ENCODE data around the gene SULT4A1. TPM values are rescaled to one million over a fixed set of nuclear protein-coding genes. Genes with fewer than 3 reads are reported as not detected.

The SULT4A1 gene
- total RNA-seq, 1 donor from 2014 or later = not detected

DNA sequence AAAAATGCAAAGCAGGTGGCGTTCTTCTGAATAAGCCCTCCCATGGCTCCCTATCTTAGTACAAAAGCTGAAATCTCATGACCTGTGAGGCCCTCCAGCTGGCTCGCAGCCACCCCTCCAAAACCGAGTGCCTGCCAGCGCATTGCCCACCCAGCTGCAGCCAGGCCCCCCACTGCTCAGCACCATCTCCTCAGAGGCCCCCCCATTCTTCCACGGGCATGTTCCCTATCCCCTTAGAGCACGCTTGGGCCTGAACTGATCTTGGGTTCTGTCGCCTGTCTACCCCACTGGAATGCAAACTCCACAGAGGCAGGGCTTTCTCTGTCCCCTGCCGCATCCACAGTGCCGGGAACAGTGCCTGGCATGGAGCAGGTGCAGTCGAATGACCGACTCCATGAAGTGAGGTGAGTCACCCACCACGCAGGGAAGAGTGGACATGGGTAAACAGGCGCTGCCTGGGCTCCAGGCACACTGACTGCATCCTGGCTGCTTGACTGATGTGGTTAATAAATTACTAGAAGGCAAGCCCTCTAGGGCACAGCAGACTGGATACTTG lies 38.9 kb downstream of the SULT4A1 start:
- Mint-ChIP-seq H3K4me3 (no peak overlapping the region), H3K4me1 (ENCODE audit: low read depth) (no peaks in the 10 kb centered on the region), H3K27me3 (ENCODE audit: insufficient read depth) (no peaks in the 10 kb centered on the region), H3K9me3 (no peaks in the 10 kb centered on the region), H3K36me3 (ENCODE audit: low read depth) (no peaks in the 10 kb centered on the region), H3K27ac (no peak overlapping the region)
- no peak for DNase-seq (ENCODE audit: low spot score)
- intact Hi-C loops (cut with micrococcal nuclease) = no loop called here

- no peak overlapping the region for H3K27ac Mint-ChIP-seq
- no peaks in the 10 kb centered on the region for H3K36me3 Mint-ChIP-seq (ENCODE audit: low read depth)
- no peak for DNase-seq (ENCODE audit: low spot score)
- no peak overlapping the region for H3K4me3 Mint-ChIP-seq
- H3K9me3 Mint-ChIP-seq = no peaks in the 10 kb centered on the region
- H3K27me3 Mint-ChIP-seq (ENCODE audit: insufficient read depth) = no peaks in the 10 kb centered on the region
- H3K4me1 Mint-ChIP-seq (ENCODE audit: low read depth) = no peaks in the 10 kb centered on the region
- intact Hi-C loops (cut with micrococcal nuclease) = no loop called here
These were observed 40.5 kb downstream of the SULT4A1 start for GRCh38 chr22:43821606-43822425.

DNA sequence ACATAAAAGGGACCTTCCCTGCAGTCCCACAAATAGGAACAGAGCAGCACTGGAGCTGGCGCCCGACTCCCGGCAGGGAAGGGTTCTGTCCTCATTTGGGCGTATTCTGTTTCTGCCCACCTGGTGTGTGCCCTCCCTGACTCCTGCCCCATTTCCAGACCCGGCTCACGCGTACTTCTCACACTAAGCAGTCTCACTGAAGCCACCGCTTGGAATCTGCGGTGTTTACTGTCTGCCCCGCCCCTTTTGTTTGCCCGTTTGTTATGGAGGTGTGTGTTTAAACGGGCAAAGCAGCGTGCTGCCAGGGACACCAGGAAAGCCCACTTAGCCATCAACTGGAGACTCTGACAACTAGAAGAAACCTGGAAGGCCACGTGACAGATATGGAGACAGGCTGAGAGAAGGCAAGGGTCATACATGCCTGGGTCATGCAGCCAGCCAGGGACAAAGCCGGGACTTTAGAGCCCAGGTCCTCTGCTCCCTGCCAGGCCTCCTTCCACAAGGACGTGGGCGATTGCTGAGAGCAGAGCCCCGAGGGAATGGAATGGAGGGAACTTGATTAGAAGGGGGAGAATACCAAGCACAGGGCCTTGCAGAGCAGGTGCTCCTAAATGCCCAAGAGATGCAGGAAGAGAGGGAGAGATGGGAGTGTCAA lies 41.5 kb downstream of the SULT4A1 start:
- H3K27ac Mint-ChIP-seq = no peak overlapping the region
- DNase-seq (ENCODE audit: low spot score) = no peak
- no peaks in the 10 kb centered on the region for H3K4me1 Mint-ChIP-seq (ENCODE audit: low read depth)
- intact Hi-C loops (cut with micrococcal nuclease) = no loop called here
- H3K36me3 Mint-ChIP-seq (ENCODE audit: low read depth) = no peaks in the 10 kb centered on the region
- H3K4me3 Mint-ChIP-seq = no peak overlapping the region
- H3K27me3 Mint-ChIP-seq (ENCODE audit: insufficient read depth) = no peaks in the 10 kb centered on the region
- H3K9me3 Mint-ChIP-seq = no peaks in the 10 kb centered on the region

GRCh38 chr22:43819931-43820640 lies 42.2 kb downstream of the SULT4A1 start:
- Mint-ChIP-seq H3K27ac (no peak overlapping the region), H3K27me3 (ENCODE audit: insufficient read depth) (no peaks in the 10 kb centered on the region), H3K9me3 (no peaks in the 10 kb centered on the region), H3K4me3 (no peak overlapping the region), H3K36me3 (ENCODE audit: low read depth) (no peaks in the 10 kb centered on the region), H3K4me1 (ENCODE audit: low read depth) (no peaks in the 10 kb centered on the region)
- intact Hi-C loops (cut with micrococcal nuclease) = no loop called here
- DNase-seq (ENCODE audit: low spot score) = no peak

- intact Hi-C loops (cut with micrococcal nuclease) = no loop called here
- no peak for DNase-seq (ENCODE audit: low spot score)
- Mint-ChIP-seq H3K4me1 (ENCODE audit: low read depth) (no peaks in the 10 kb centered on the region), H3K36me3 (ENCODE audit: low read depth) (no peaks in the 10 kb centered on the region), H3K27me3 (ENCODE audit: insufficient read depth) (no peaks in the 10 kb centered on the region), H3K27ac (no peak overlapping the region), H3K9me3 (no peaks in the 10 kb centered on the region), H3K4me3 (no peak overlapping the region)
These were observed 42.8 kb downstream of the SULT4A1 start for GRCh38 chr22:43819421-43819921.

- H3K4me1 Mint-ChIP-seq (ENCODE audit: low read depth) = peaks cover 3% of the 10 kb centered on the region
- no peaks in the 10 kb centered on the region for H3K9me3 Mint-ChIP-seq
- H3K36me3 Mint-ChIP-seq (ENCODE audit: low read depth) = no peaks in the 10 kb centered on the region
- intact Hi-C loops (cut with micrococcal nuclease) = no loop called here
- no peak overlapping the region for H3K27ac Mint-ChIP-seq
- no peak for DNase-seq (ENCODE audit: low spot score)
- no peaks in the 10 kb centered on the region for H3K27me3 Mint-ChIP-seq (ENCODE audit: insufficient read depth)
- H3K4me3 Mint-ChIP-seq = no peak overlapping the region
These were observed 43.3 kb downstream of the SULT4A1 start for GRCh38 chr22:43818981-43819380.

DNA sequence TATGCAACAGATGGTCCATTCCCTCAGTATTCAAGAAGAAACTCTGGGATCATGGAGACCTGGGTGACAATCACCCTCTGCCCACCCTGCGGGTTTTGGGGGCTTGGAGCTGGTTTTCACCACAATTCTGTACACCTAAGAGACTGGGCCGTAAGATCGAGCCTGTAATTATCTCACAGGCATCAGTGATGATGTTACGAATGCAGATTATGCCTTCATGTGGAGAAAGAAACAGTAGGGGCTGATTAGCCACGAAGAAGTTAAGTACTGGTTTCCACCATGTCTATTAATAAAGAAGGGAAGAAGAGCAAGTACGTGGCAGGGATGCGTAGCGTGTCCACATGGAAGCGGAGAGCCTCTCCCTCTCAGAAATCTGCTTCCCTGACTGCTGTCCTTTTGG lies 44.9 kb downstream of the SULT4A1 start:
- intact Hi-C loops (cut with micrococcal nuclease) = no loop called here
- Mint-ChIP-seq H3K4me1 (ENCODE audit: low read depth) (peaks cover 17% of the 10 kb centered on the region), H3K36me3 (ENCODE audit: low read depth) (no peaks in the 10 kb centered on the region), H3K9me3 (no peaks in the 10 kb centered on the region), H3K4me3 (no peak overlapping the region), H3K27me3 (ENCODE audit: insufficient read depth) (no peaks in the 10 kb centered on the region), H3K27ac (no peak overlapping the region)
- DNase-seq (ENCODE audit: low spot score) = no peak

DNA sequence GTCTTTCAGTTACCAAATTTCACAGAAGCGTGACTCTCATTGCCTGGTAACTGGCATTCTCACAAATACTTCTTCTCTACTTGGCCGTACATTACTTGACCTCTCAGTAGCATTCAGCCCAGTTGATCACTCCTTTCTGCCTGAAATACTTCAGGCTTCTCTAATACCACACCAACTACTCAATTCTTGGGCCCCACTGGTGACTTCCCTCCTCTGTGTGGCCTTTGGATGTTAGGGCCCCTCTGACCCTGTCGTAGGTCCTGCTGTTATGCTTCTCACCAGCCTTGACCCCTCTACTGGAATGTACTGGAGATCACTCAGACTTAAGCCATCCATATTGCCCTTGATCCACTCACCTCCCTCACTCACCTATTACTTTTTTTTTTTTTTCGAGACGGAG lies 48.0 kb downstream of the SULT4A1 start:
- intact Hi-C loops (cut with micrococcal nuclease) = loop anchor here (5.0 kb wide), 1 partner anchor 683 kb away; the partner anchor contains the start of gene RTL6
- H3K9me3 Mint-ChIP-seq = no peaks in the 10 kb centered on the region
- H3K4me1 Mint-ChIP-seq (ENCODE audit: low read depth) = peaks cover 39% of the 10 kb centered on the region
- DNase-seq (ENCODE audit: low spot score) = no peak
- no peak overlapping the region for H3K27ac Mint-ChIP-seq
- H3K4me3 Mint-ChIP-seq = peak overlapping the region; percentile 62
- no peaks in the 10 kb centered on the region for H3K36me3 Mint-ChIP-seq (ENCODE audit: low read depth)
- peaks cover under 1% of the 10 kb centered on the region for H3K27me3 Mint-ChIP-seq (ENCODE audit: insufficient read depth)

GRCh38 chr22:43812890-43813289 lies 49.4 kb downstream of the SULT4A1 start:
- Mint-ChIP-seq H3K4me3 (peak overlapping the region; percentile 94), H3K27me3 (ENCODE audit: insufficient read depth) (peaks cover 5% of the 10 kb centered on the region), H3K9me3 (no peaks in the 10 kb centered on the region), H3K36me3 (ENCODE audit: low read depth) (no peaks in the 10 kb centered on the region), H3K27ac (peak overlapping the region; percentile 88), H3K4me1 (ENCODE audit: low read depth) (peaks cover 39% of the 10 kb centered on the region)
- DNase-seq (ENCODE audit: low spot score) = no peak
- intact Hi-C loops (cut with micrococcal nuclease) = loop anchor here (1.0 to 5.0 kb wide), 3 partner anchors 110 to 684 kb away; partner anchors contain the start of genes PNPLA3, RTL6 and SAMM50

DNA sequence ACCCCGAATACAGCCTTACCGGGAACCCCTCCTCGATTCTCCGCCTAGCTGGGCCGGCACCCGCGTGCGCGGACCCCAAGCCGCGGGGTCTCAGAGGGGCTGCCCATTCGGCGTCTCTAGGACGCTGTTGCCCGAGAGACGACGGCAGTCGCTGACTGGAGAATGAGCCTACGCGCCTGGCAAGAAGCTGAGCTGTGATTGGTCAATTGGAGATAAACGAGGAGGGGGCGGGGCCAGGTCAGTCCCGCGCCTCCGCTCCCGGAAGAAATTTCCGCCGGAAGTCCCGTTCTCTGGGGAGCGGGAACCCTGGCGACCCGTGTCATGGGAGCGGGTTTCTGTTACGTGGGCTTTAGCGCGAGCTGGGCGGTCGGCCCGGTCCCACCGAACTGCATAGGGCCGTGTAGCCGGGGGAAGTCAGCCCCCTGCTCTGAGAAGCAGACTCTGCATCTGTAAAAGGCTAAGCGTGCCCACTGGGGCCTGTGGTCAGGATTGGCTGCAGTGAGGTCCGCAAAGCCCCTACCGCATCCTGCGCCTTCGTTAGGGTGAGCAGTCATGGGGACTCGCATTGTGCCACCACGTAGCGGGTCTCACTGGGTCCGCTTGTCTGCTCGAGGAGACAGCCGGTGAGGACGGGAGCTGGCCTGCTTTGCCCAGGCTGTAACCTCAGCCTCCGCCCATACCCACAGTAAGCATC lies 50.0 kb downstream of the SULT4A1 start, which contains the start of gene EFCAB6:
Gene EFCAB6 (minus strand): TSS at position 157 of the 694 bp plus-strand sequence. CDS start 29,987 bp downstream, outside the sequence.
- Mint-ChIP-seq H3K9me3 (no peaks in the 10 kb centered on the region), H3K27ac (peak within 1 kb of the TSS; percentile 88), H3K36me3 (ENCODE audit: low read depth) (no peaks in the 10 kb centered on the region), H3K4me3 (peak within 1 kb of the TSS; percentile 94), H3K4me1 (ENCODE audit: low read depth) (peaks cover 39% of the 10 kb centered on the region), H3K27me3 (ENCODE audit: insufficient read depth) (peaks cover 5% of the 10 kb centered on the region)
- intact Hi-C loops (cut with micrococcal nuclease) = loop anchor here (1.0 to 5.0 kb wide), 3 partner anchors 111 to 685 kb away; partner anchors contain the start of genes PNPLA3, RTL6 and SAMM50
- DNase-seq (ENCODE audit: low spot score) = peak; percentile 86

- peak overlapping the region; percentile 94 for H3K4me3 Mint-ChIP-seq
- intact Hi-C loops (cut with micrococcal nuclease) = loop anchor here (1.0 to 5.0 kb wide), 3 partner anchors 112 to 686 kb away; partner anchors contain the start of genes PNPLA3, RTL6 and SAMM50
These were observed 50.5 kb downstream of the SULT4A1 start for GRCh38 chr22:43811777-43812148.

More at GRCh38 chr22:43811777-43812148, 50.5 kb downstream of the SULT4A1 start:
- H3K27me3 Mint-ChIP-seq (ENCODE audit: insufficient read depth) = peaks cover 6% of the 10 kb centered on the region
- no peaks in the 10 kb centered on the region for H3K36me3 Mint-ChIP-seq (ENCODE audit: low read depth)
- peaks cover 39% of the 10 kb centered on the region for H3K4me1 Mint-ChIP-seq (ENCODE audit: low read depth)
- no peak for DNase-seq (ENCODE audit: low spot score)
- H3K27ac Mint-ChIP-seq = peak overlapping the region; percentile 88
- H3K9me3 Mint-ChIP-seq = no peaks in the 10 kb centered on the region

Data from activated T-helper 1 cell treated with anti-CD3 and anti-CD28 coated beads, Interleukin-12 subunit alpha, Interleukin-12 subunit beta, Interleukin-2, Interleukin-4 antibody, amounts not matched to agents 30 ng/mL and 10 ng/mL and 1 ng/mL, durations not matched to agents 14 hours and 24 hours and 36 hours (primary cell).